GM06990 (cell line): Measurements from ENCODE around the gene BABAM2.

Experiments used
- DNase-seq: peaks from one replicate; pipeline ENCODE4 v3.0.0-alpha.2; 2011; ENCODE audit not compliant: insufficient read length; ENCODE audit errors: extremely low read depth
- H3K27me3 ChIP-seq: replicated peaks from 2 replicates; pipeline ENCODE4 v1.6.0; 2011; ENCODE audit warnings: low read length; ENCODE audit not compliant: control insufficient read depth, insufficient read depth
- H3K36me3 ChIP-seq: 2 replicates; pipeline ENCODE4 v1.5.1; 2011; ENCODE audit warnings: low read length; ENCODE audit not compliant: control insufficient read depth, insufficient read depth
- H3K4me3 ChIP-seq: replicated peaks from 2 replicates; pipeline ENCODE4 v1.5.1; 2011; ENCODE audit warnings: low read depth, mild to moderate bottlenecking, control low read depth, low read length
- CTCF ChIP-seq: IDR thresholded peaks from 2 replicates; pipeline ENCODE4 v1.5.1; 2011; ENCODE audit warnings: low read length, control low read depth, mild to moderate bottlenecking, inconsistent platforms; ENCODE audit not compliant: insufficient read depth, poor library complexity, severe bottlenecking

The BABAM2 gene

GRCh38 chr2:27929916-27930486 lies 39.5 kb downstream of the BABAM2 start:
- no peaks in the 10 kb centered on the region for H3K27me3 ChIP-seq
- no peak overlapping the region for H3K4me3 ChIP-seq
- DNase-seq, result no peak
- no peak for TF ChIP-seq CTCF
- H3K36me3 ChIP-seq, result no peaks in the 10 kb centered on the region

GRCh38 chr2:27931361-27931950 lies 40.9 kb downstream of the BABAM2 start:
- no peaks in the 10 kb centered on the region for H3K27me3 ChIP-seq
- no peaks in the 10 kb centered on the region for H3K36me3 ChIP-seq
- H3K4me3 ChIP-seq, result no peak overlapping the region
- no peak for DNase-seq
- no peak for TF ChIP-seq CTCF

GRCh38 chr2:27932396-27932795 lies 41.9 kb downstream of the BABAM2 start:
- TF ChIP-seq CTCF, result no peak
- H3K36me3 ChIP-seq, result no peaks in the 10 kb centered on the region
- H3K27me3 ChIP-seq, result no peaks in the 10 kb centered on the region
- no peak for DNase-seq
- H3K4me3 ChIP-seq, result no peak overlapping the region

- Histone ChIP-seq H3K36me3 (no peaks in the 10 kb centered on the region), H3K4me3 (no peak overlapping the region), H3K27me3 (no peaks in the 10 kb centered on the region)
These were observed 44.5 kb downstream of the BABAM2 start for GRCh38 chr2:27935026-27935425.

GRCh38 chr2:27940090-27940671 lies 49.7 kb downstream of the BABAM2 start:
- H3K27me3 ChIP-seq, result no peaks in the 10 kb centered on the region
- DNase-seq, result no peak
- TF ChIP-seq CTCF, result no peak
- no peaks in the 10 kb centered on the region; the same call in 1 of the 2 replicates for H3K36me3 ChIP-seq
- H3K4me3 ChIP-seq, result no peak overlapping the region

More at GRCh38 chr2:27935026-27935425, 44.5 kb downstream of the BABAM2 start:
- TF ChIP-seq CTCF, result no peak
- no peak for DNase-seq
